DND-41 (cell line): ENCODE results near the gene FHIT.

Experiments used
- ATAC-seq: fragments of 200-7000 bp; cut with Tn5 transposase; 3 replicates; pipeline ENCODE4 v1.9.1; 2021; ENCODE audit warnings: low read depth; ENCODE audit not compliant: insufficient read depth
- DNase-seq: peaks from one replicate; pipeline ENCODE4 v3.0.0-alpha.2; 2020
- H2AFZ ChIP-seq: 2 replicates; pipeline ENCODE4 v1.6.0; 2012; ENCODE audit warnings: low read depth, low read length
- H3K27ac ChIP-seq: 2 replicates; pipeline ENCODE4 v1.5.1; 2012; ENCODE audit warnings: low read length, inconsistent platforms
- H3K27me3 ChIP-seq: fragments of 200-600 bp; sonication (generic); 2 replicates; pipeline ENCODE4 v1.6.0; 2012; ENCODE audit warnings: low read length, mild to moderate bottlenecking, inconsistent platforms; ENCODE audit not compliant: insufficient read depth, poor library complexity
- H3K36me3 ChIP-seq: 2 replicates; pipeline ENCODE4 v1.5.1; 2012; ENCODE audit warnings: low read length, inconsistent platforms; ENCODE audit not compliant: insufficient read depth
- H3K4me1 ChIP-seq: 2 replicates; pipeline ENCODE4 v1.5.1; 2012; ENCODE audit warnings: mild to moderate bottlenecking, low read length; ENCODE audit not compliant: insufficient read depth
- H3K4me2 ChIP-seq: 2 replicates; pipeline ENCODE4 v1.6.0; 2012; ENCODE audit warnings: mild to moderate bottlenecking, moderate library complexity, low read length, inconsistent platforms; ENCODE audit not compliant: insufficient read depth
- H3K4me3 ChIP-seq, 2 experiments: fragments of 200-600 bp in 1 of 2; shearing (Covaris generic) in 1 of 2; 2 replicates each; pipeline ENCODE4 v1.5.1; 2012 to 2016; ENCODE audit warnings: inconsistent platforms in 2 of 2, low read length in 2 of 2, mild to moderate bottlenecking in 2 of 2, low read depth in 1 of 2, moderate library complexity in 1 of 2
- H3K79me2 ChIP-seq: 2 replicates; pipeline ENCODE4 v1.6.0; 2012; ENCODE audit warnings: low read length, inconsistent platforms; ENCODE audit not compliant: insufficient read depth
- H3K9ac ChIP-seq: 2 replicates; pipeline ENCODE4 v1.6.0; 2012; ENCODE audit warnings: low read depth, mild to moderate bottlenecking, inconsistent platforms, low read length, moderate library complexity
- H3K9me3 ChIP-seq: 2 replicates; pipeline ENCODE4 v1.5.1; 2012; ENCODE audit warnings: low read length, moderate library complexity, mild to moderate bottlenecking, inconsistent platforms; ENCODE audit not compliant: insufficient read depth, severe bottlenecking
- H4K20me1 ChIP-seq: 2 replicates; pipeline ENCODE4 v1.6.0; 2012; ENCODE audit warnings: low read length; ENCODE audit not compliant: insufficient read depth
- CTCF ChIP-seq: IDR thresholded peaks from 2 replicates; pipeline ENCODE4 v1.5.1; 2012; ENCODE audit warnings: borderline replicate concordance, low read length, moderate library complexity, mild to moderate bottlenecking; ENCODE audit not compliant: poor library complexity, severe bottlenecking; ENCODE audit errors: extremely low read depth
- EZH2 ChIP-seq: IDR thresholded peaks from 3 replicates; pipeline ENCODE4 v1.6.1; 2012; ENCODE audit warnings: borderline replicate concordance, low read depth, mild to moderate bottlenecking, moderate library complexity, low read length, inconsistent platforms; ENCODE audit not compliant: severe bottlenecking

The FHIT gene

DNA sequence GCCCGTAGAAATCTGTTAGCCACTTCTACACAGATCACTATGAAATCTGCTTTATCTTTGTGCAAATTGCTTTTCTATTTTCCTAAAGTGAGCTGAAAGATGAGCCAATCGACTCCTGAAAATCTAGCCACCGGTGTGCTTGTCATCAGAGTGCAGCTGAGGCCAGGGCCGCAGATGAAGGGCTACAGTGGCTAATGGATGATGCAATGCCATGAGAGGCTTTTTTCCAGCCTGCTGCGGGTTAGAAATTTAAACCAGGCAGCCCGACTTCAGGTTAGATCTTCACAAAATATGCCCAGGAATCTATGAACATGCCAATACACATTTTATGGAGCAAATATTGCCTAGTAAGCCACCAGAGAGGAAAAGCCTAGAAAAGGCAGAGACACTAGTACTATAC, 1253.2 kb downstream of the FHIT start:
- no peak overlapping the region for H2AFZ ChIP-seq
- no peak for TF ChIP-seq CTCF
- no peak overlapping the region for H3K4me2 ChIP-seq
- H3K4me1 ChIP-seq, result no peaks in the 10 kb centered on the region
- H4K20me1 ChIP-seq, result no peaks in the 10 kb centered on the region
- H3K4me3 ChIP-seq, result no peak overlapping the region
- H3K36me3 ChIP-seq, result peaks cover 46% of the 10 kb centered on the region
- DNase-seq, result no peak
- no peak overlapping the region for H3K9ac ChIP-seq
- no peaks in the 10 kb centered on the region for H3K9me3 ChIP-seq
- no peaks in the 10 kb centered on the region for H3K27me3 ChIP-seq
- no peak for ATAC-seq
- H3K79me2 ChIP-seq, result no peaks in the 10 kb centered on the region
- H3K27ac ChIP-seq, result no peak overlapping the region

- DNase-seq, result no peak
- no peak overlapping the region for H3K4me2 ChIP-seq
- no peaks in the 10 kb centered on the region for H3K9me3 ChIP-seq
- peaks cover 47% of the 10 kb centered on the region for H3K36me3 ChIP-seq
- no peaks in the 10 kb centered on the region for H4K20me1 ChIP-seq
- H3K79me2 ChIP-seq, result no peaks in the 10 kb centered on the region
- no peak overlapping the region for H3K9ac ChIP-seq
- no peak for TF ChIP-seq CTCF
- TF ChIP-seq EZH2, result no peak
- no peak overlapping the region for H2AFZ ChIP-seq
- no peak overlapping the region for H3K4me3 ChIP-seq
- no peak for ATAC-seq
- no peak overlapping the region for H3K27ac ChIP-seq
- no peaks in the 10 kb centered on the region for H3K27me3 ChIP-seq
- no peaks in the 10 kb centered on the region for H3K4me1 ChIP-seq
These were observed 1253.7 kb downstream of the FHIT start for GRCh38 chr3:59997583-59997982.

GRCh38 chr3:59996056-59996455, 1255.2 kb downstream of the FHIT start:
- no peaks in the 10 kb centered on the region for H3K79me2 ChIP-seq
- H2AFZ ChIP-seq, result no peak overlapping the region
- DNase-seq, result no peak
- no peak overlapping the region for H3K27ac ChIP-seq
- H3K27me3 ChIP-seq, result no peaks in the 10 kb centered on the region
- no peaks in the 10 kb centered on the region for H3K9me3 ChIP-seq
- no peaks in the 10 kb centered on the region for H4K20me1 ChIP-seq
- H3K4me2 ChIP-seq, result no peak overlapping the region
- no peak overlapping the region for H3K4me3 ChIP-seq
- TF ChIP-seq EZH2 (no peak), CTCF (no peak)
- no peak overlapping the region for H3K9ac ChIP-seq
- no peaks in the 10 kb centered on the region for H3K4me1 ChIP-seq
- H3K36me3 ChIP-seq, result peaks cover 41% of the 10 kb centered on the region
- no peak for ATAC-seq

- Histone ChIP-seq H3K27me3 (no peaks in the 10 kb centered on the region), H3K79me2 (no peaks in the 10 kb centered on the region), H3K9ac (no peak overlapping the region), H2AFZ (no peak overlapping the region), H3K9me3 (no peaks in the 10 kb centered on the region), H3K36me3 (peaks cover 37% of the 10 kb centered on the region), H3K27ac (no peak overlapping the region), H3K4me1 (no peaks in the 10 kb centered on the region), H3K4me2 (no peak overlapping the region), H4K20me1 (no peaks in the 10 kb centered on the region), H3K4me3 (no peak overlapping the region)
- DNase-seq, result no peak
- ATAC-seq, result peak; percentile 53; the same call in 1 of the 3 replicates
- no peak for TF ChIP-seq EZH2
- TF ChIP-seq CTCF, result no peak
These were observed 1255.7 kb downstream of the FHIT start for GRCh38 chr3:59995563-59995962.
